Measurements from ENCODE around the gene CDK5RAP2.
"Not testable (repeated sequence)": the region's sequence is repeated elsewhere in the genome, so short reads cannot be mapped to it uniquely, and the experiment has no call there.

CDK5RAP2 gene

GRCh38 chr9:120530220-120530832 is 49.6 kb downstream of the CDK5RAP2 start:
- H3K4me3 Mint-ChIP-seq; H3K27me3 Mint-ChIP-seq; H3K9me3 Mint-ChIP-seq; H3K27ac Mint-ChIP-seq; DNase-seq (ENCODE audit: low spot score in 2 of 2); H3K4me1 Mint-ChIP-seq; ATAC-seq (ENCODE audit: low read depth): not testable (repeated sequence)
- H3K36me3 Mint-ChIP-seq, result peaks cover 78% of the 10 kb centered on the region

GRCh38 chr9:120528829-120529228 is 51.1 kb downstream of the CDK5RAP2 start:
- H3K9me3 Mint-ChIP-seq, result peaks cover 3% of the 10 kb centered on the region
- peaks cover 70% of the 10 kb centered on the region for H3K36me3 Mint-ChIP-seq
- no peaks in the 10 kb centered on the region for H3K27me3 Mint-ChIP-seq
- peaks cover 3% of the 10 kb centered on the region for H3K4me1 Mint-ChIP-seq
- DNase-seq (ENCODE audit: low spot score in 2 of 2) (no peak), ATAC-seq (ENCODE audit: low read depth) (no peak)
- no peak overlapping the region for H3K27ac Mint-ChIP-seq
- H3K4me3 Mint-ChIP-seq, result no peak overlapping the region

- Mint-ChIP-seq H3K9me3 (peaks cover 3% of the 10 kb centered on the region), H3K27ac (no peak overlapping the region), H3K4me1 (peaks cover 3% of the 10 kb centered on the region), H3K4me3 (no peak overlapping the region), H3K27me3 (no peaks in the 10 kb centered on the region), H3K36me3 (peaks cover 72% of the 10 kb centered on the region)
- no peak for DNase-seq (ENCODE audit: low spot score in 2 of 2)
- no peak for ATAC-seq (ENCODE audit: low read depth)
Measured at GRCh38 chr9:120528327-120528726, 51.6 kb downstream of the CDK5RAP2 start.

- Mint-ChIP-seq H3K9me3 (peaks cover 3% of the 10 kb centered on the region), H3K27me3 (no peaks in the 10 kb centered on the region), H3K27ac (no peak overlapping the region), H3K4me1 (peaks cover 3% of the 10 kb centered on the region), H3K36me3 (peaks cover 64% of the 10 kb centered on the region), H3K4me3 (no peak overlapping the region)
- no peak for DNase-seq (ENCODE audit: low spot score in 2 of 2)
- ATAC-seq (ENCODE audit: low read depth), result no peak
Measured at GRCh38 chr9:120526534-120526933, 53.4 kb downstream of the CDK5RAP2 start.

- Mint-ChIP-seq H3K36me3 (peaks cover 56% of the 10 kb centered on the region), H3K9me3 (no peaks in the 10 kb centered on the region), H3K27me3 (no peaks in the 10 kb centered on the region), H3K4me1 (peaks cover 3% of the 10 kb centered on the region), H3K4me3 (no peak overlapping the region), H3K27ac (no peak overlapping the region)
- ATAC-seq (ENCODE audit: low read depth) (no peak), DNase-seq (ENCODE audit: low spot score in 2 of 2) (no peak)
Measured at GRCh38 chr9:120524863-120525262, 55.1 kb downstream of the CDK5RAP2 start.

GRCh38 chr9:120524038-120524437 is 55.9 kb downstream of the CDK5RAP2 start:
- no peak for ATAC-seq (ENCODE audit: low read depth)
- DNase-seq (ENCODE audit: low spot score in 2 of 2), result no peak
- Mint-ChIP-seq H3K36me3 (peaks cover 57% of the 10 kb centered on the region), H3K4me1 (peaks cover 3% of the 10 kb centered on the region), H3K9me3 (no peaks in the 10 kb centered on the region), H3K27me3 (no peaks in the 10 kb centered on the region), H3K27ac (no peak overlapping the region), H3K4me3 (no peak overlapping the region)

GRCh38 chr9:120522558-120522957 is 57.4 kb downstream of the CDK5RAP2 start:
- Mint-ChIP-seq H3K36me3 (peaks cover 53% of the 10 kb centered on the region), H3K4me1 (peaks cover 3% of the 10 kb centered on the region), H3K27ac (no peak overlapping the region), H3K9me3 (no peaks in the 10 kb centered on the region), H3K4me3 (no peak overlapping the region), H3K27me3 (no peaks in the 10 kb centered on the region)
- no peak for DNase-seq (ENCODE audit: low spot score in 2 of 2)
- no peak for ATAC-seq (ENCODE audit: low read depth)

GRCh38 chr9:120522032-120522431 is 57.9 kb downstream of the CDK5RAP2 start:
- Mint-ChIP-seq H3K4me3 (no peak overlapping the region), H3K36me3 (peaks cover 51% of the 10 kb centered on the region), H3K27me3 (no peaks in the 10 kb centered on the region), H3K4me1 (peaks cover 3% of the 10 kb centered on the region), H3K27ac (no peak overlapping the region), H3K9me3 (no peaks in the 10 kb centered on the region)
- DNase-seq (ENCODE audit: low spot score in 2 of 2) (no peak), ATAC-seq (ENCODE audit: low read depth) (no peak)

GRCh38 chr9:120521101-120521500 is 58.9 kb downstream of the CDK5RAP2 start:
- DNase-seq (ENCODE audit: low spot score in 2 of 2) (no peak), ATAC-seq (ENCODE audit: low read depth) (no peak)
- H3K27me3 Mint-ChIP-seq, result no peaks in the 10 kb centered on the region
- H3K9me3 Mint-ChIP-seq, result no peaks in the 10 kb centered on the region
- H3K4me3 Mint-ChIP-seq, result no peak overlapping the region
- no peaks in the 10 kb centered on the region for H3K4me1 Mint-ChIP-seq
- H3K27ac Mint-ChIP-seq, result no peak overlapping the region
- peaks cover 48% of the 10 kb centered on the region for H3K36me3 Mint-ChIP-seq

GRCh38 chr9:120515996-120516395 is 64.0 kb downstream of the CDK5RAP2 start:
- ATAC-seq (ENCODE audit: low read depth); H3K4me3 Mint-ChIP-seq; H3K27me3 Mint-ChIP-seq; H3K27ac Mint-ChIP-seq; H3K4me1 Mint-ChIP-seq; H3K9me3 Mint-ChIP-seq; DNase-seq (ENCODE audit: low spot score in 2 of 2): not testable (repeated sequence)
- peaks cover 62% of the 10 kb centered on the region for H3K36me3 Mint-ChIP-seq

- not testable (repeated sequence) for H3K4me3 Mint-ChIP-seq; H3K9me3 Mint-ChIP-seq; H3K27ac Mint-ChIP-seq; H3K4me1 Mint-ChIP-seq; ATAC-seq (ENCODE audit: low read depth); DNase-seq (ENCODE audit: low spot score in 2 of 2); H3K27me3 Mint-ChIP-seq
- peaks cover 61% of the 10 kb centered on the region for H3K36me3 Mint-ChIP-seq
Measured at GRCh38 chr9:120515481-120515880, 64.5 kb downstream of the CDK5RAP2 start.

- Mint-ChIP-seq H3K4me1 (no peaks in the 10 kb centered on the region), H3K9me3 (no peaks in the 10 kb centered on the region), H3K27me3 (no peaks in the 10 kb centered on the region), H3K36me3 (peaks cover 57% of the 10 kb centered on the region), H3K4me3 (no peak overlapping the region), H3K27ac (no peak overlapping the region)
- DNase-seq (ENCODE audit: low spot score in 2 of 2), result no peak
- no peak for ATAC-seq (ENCODE audit: low read depth)
Measured at GRCh38 chr9:120514405-120514804, 65.6 kb downstream of the CDK5RAP2 start.

- no peak for ATAC-seq (ENCODE audit: low read depth)
- H3K36me3 Mint-ChIP-seq, result peaks cover 59% of the 10 kb centered on the region
- H3K27ac Mint-ChIP-seq, result peak overlapping the region; percentile 42
Measured at GRCh38 chr9:120513825-120514396, 66.1 kb downstream of the CDK5RAP2 start.

GRCh38 chr9:120510816-120511215 is 69.2 kb downstream of the CDK5RAP2 start:
- no peaks in the 10 kb centered on the region for H3K4me1 Mint-ChIP-seq
- no peak overlapping the region for H3K4me3 Mint-ChIP-seq
- no peaks in the 10 kb centered on the region for H3K27me3 Mint-ChIP-seq
- no peak overlapping the region for H3K27ac Mint-ChIP-seq
- ATAC-seq (ENCODE audit: low read depth) (no peak), DNase-seq (ENCODE audit: low spot score in 2 of 2) (no peak)
- no peaks in the 10 kb centered on the region for H3K9me3 Mint-ChIP-seq
- peaks cover 62% of the 10 kb centered on the region for H3K36me3 Mint-ChIP-seq

More at GRCh38 chr9:120513825-120514396, 66.1 kb downstream of the CDK5RAP2 start:
- Mint-ChIP-seq H3K9me3 (no peaks in the 10 kb centered on the region), H3K4me1 (no peaks in the 10 kb centered on the region), H3K4me3 (no peak overlapping the region), H3K27me3 (no peaks in the 10 kb centered on the region)
- DNase-seq (ENCODE audit: low spot score in 2 of 2), result no peak

GRCh38 chr9:120507936-120508510 is 71.9 kb downstream of the CDK5RAP2 start:
- H3K27ac Mint-ChIP-seq, result no peak overlapping the region
- no peak overlapping the region for H3K4me3 Mint-ChIP-seq
- H3K27me3 Mint-ChIP-seq, result no peaks in the 10 kb centered on the region
- H3K4me1 Mint-ChIP-seq, result peaks cover 3% of the 10 kb centered on the region
- no peaks in the 10 kb centered on the region for H3K9me3 Mint-ChIP-seq
- H3K36me3 Mint-ChIP-seq, result peaks cover 63% of the 10 kb centered on the region
- ATAC-seq (ENCODE audit: low read depth) (no peak), DNase-seq (ENCODE audit: low spot score in 2 of 2) (no peak)

Measured in memory B cell (primary cell).